GM12878 (cell line): ENCODE results near the gene EEF1A2. TPM values are rescaled to one million over a fixed set of nuclear protein-coding genes. Genes with fewer than 3 reads are reported as not detected.

Experiments used
- ATAC-seq: fragments of 200-7000 bp; cut with Tn5 transposase; 3 replicates; pipeline ENCODE4 v1.9.1; 2020; ENCODE audit warnings: mild to moderate bottlenecking, moderate library complexity
- BruUV-seq: library from RNA; stranded (reverse); fragments of 400-500 nt; replicated peaks from 2 replicates; lab custom pipeline; 2021; lab: Mats Ljungman, UMichigan
- CTCF ChIA-PET: fragments of 300-600 bp; sonication (Branson Sonifier 250); formaldehyde crosslinking; extraction: SDS; loops from one replicate; lab custom pipeline; 2021; ENCODE audit warnings: inconsistent platforms; lab: Yijun Ruan, JAX
- POLR2A ChIA-PET: fragments of 350-600 bp; formaldehyde crosslinking; extraction: SDS; loops from one replicate; lab custom pipeline; 2021; ENCODE audit warnings: inconsistent platforms; lab: Charles Lee
- RAD21 ChIA-PET: fragments of 300-600 bp; sonication (Branson Sonifier 250); formaldehyde crosslinking; loops from one replicate; lab custom pipeline; 2023; ENCODE audit warnings: antibody characterized with exemption; ENCODE audit not compliant: unreplicated experiment; lab: Charles Lee
- SMC1A ChIA-PET: fragments of 300-600 bp; sonication (Branson Sonifier 250); formaldehyde crosslinking; loops from one replicate; lab custom pipeline; 2023; ENCODE audit not compliant: unreplicated experiment, uncharacterized antibody; lab: Charles Lee
- DNase-seq: peaks from one replicate; pipeline ENCODE4 v3.0.0-alpha.2; 2011; ENCODE audit warnings: low read depth, low spot score
- FAIRE-seq: peaks from 3 replicates; lab custom pipeline; 2011; peaks lifted over from hg19 to GRCh38; lab: Jason Lieb, UNC
- H2AFZ ChIP-seq: 2 replicates; pipeline ENCODE4 v1.6.0; 2011; ENCODE audit warnings: low read depth, low read length, control low read depth; ENCODE audit not compliant: control insufficient read depth
- H3K27ac ChIP-seq: 2 replicates; pipeline ENCODE4 v1.5.1; 2011; ENCODE audit warnings: control low read depth; ENCODE audit not compliant: control insufficient read depth, insufficient read depth
- H3K27me3 ChIP-seq, 2 experiments: replicated peaks in 1 of 2; 2 replicates each; pipeline versions ENCODE4 v1.6.0 to v1.6.1; 2011; ENCODE audit warnings: low read length in 1 of 2; ENCODE audit not compliant: control insufficient read depth in 2 of 2, insufficient read depth in 2 of 2
- H3K36me3 ChIP-seq, 2 experiments: 2 replicates each; pipeline ENCODE4 v1.5.1; 2011; ENCODE audit warnings: low read length in 1 of 2; ENCODE audit not compliant: control insufficient read depth in 2 of 2, insufficient read depth in 2 of 2
- H3K4me1 ChIP-seq: 2 replicates; pipeline ENCODE4 v1.6.1; 2011; ENCODE audit warnings: mild to moderate bottlenecking, low read length, moderate library complexity, mixed read lengths; ENCODE audit not compliant: control insufficient read depth, insufficient read depth
- H3K4me2 ChIP-seq: 2 replicates; pipeline ENCODE4 v1.6.0; 2011; ENCODE audit warnings: control low read depth; ENCODE audit not compliant: control insufficient read depth, insufficient read depth
- H3K4me3 ChIP-seq: fragments of 200-600 bp; sonication (generic); 2 replicates; pipeline ENCODE4 v1.5.1; 2016
- H3K79me2 ChIP-seq: 2 replicates; pipeline ENCODE4 v1.6.0; 2011; ENCODE audit warnings: low read length; ENCODE audit not compliant: control insufficient read depth, insufficient read depth
- H3K9ac ChIP-seq: 2 replicates; pipeline ENCODE4 v1.8.0; 2011; ENCODE audit warnings: low read length, control low read depth, mixed read lengths; ENCODE audit not compliant: control insufficient read depth, insufficient read depth
- H3K9me3 ChIP-seq: replicated peaks from 3 replicates; pipeline ENCODE4 v1.5.1; 2011; ENCODE audit warnings: mild to moderate bottlenecking, low read length; ENCODE audit not compliant: control insufficient read depth, insufficient read depth
- H4K20me1 ChIP-seq: 2 replicates; pipeline ENCODE4 v1.6.0; 2011; ENCODE audit not compliant: control insufficient read depth, insufficient read depth
- CEBPZ ChIP-seq: fragments of 150-350 bp; IDR thresholded peaks from 2 replicates; pipeline ENCODE4 v1.6.1; 2016; ENCODE audit warnings: low read depth, low read length
- ETV6 ChIP-seq, 2 experiments: fragments of 450-650 bp in 1 of 2; IDR thresholded peaks in 1 of 2; conservative IDR thresholded peaks in 1 of 2; 2 replicates each; pipeline ENCODE4 v1.6.1; 2014; ENCODE audit warnings: antibody characterized with exemption in 1 of 2, borderline replicate concordance in 1 of 2, low read depth in 1 of 2, mild to moderate bottlenecking in 1 of 2, moderate library complexity in 1 of 2
- JUND ChIP-seq: IDR thresholded peaks from 2 replicates; pipeline ENCODE4 v1.6.1; 2012; ENCODE audit warnings: low read depth, mild to moderate bottlenecking, low read length, improper control_type of control experiment, moderate library complexity
- MAX ChIP-seq: IDR thresholded peaks from 2 replicates; pipeline ENCODE4 v1.6.1; 2012; ENCODE audit warnings: low read depth, low read length, improper control_type of control experiment
- MTA3 ChIP-seq: IDR thresholded peaks from 2 replicates; pipeline ENCODE4 v1.6.1; 2012; ENCODE audit warnings: low read length, inconsistent platforms, borderline replicate concordance
- MYB ChIP-seq: fragments of 150-350 bp; IDR thresholded peaks from 2 replicates; pipeline ENCODE4 v1.6.1; 2014; ENCODE audit warnings: mild to moderate bottlenecking, low read depth, low read length, borderline replicate concordance
- RB1 ChIP-seq: fragments of 450-650 bp; formaldehyde crosslinking; IDR thresholded peaks from 2 replicates; pipeline ENCODE4 v1.6.1; 2017; ENCODE audit warnings: mild to moderate bottlenecking, borderline replicate concordance
- SKIL ChIP-seq: fragments of 450-650 bp; IDR thresholded peaks from 2 replicates; pipeline ENCODE4 v1.6.1; 2017; ENCODE audit warnings: mild to moderate bottlenecking, low read depth, inconsistent platforms; ENCODE audit not compliant: poor library complexity, severe bottlenecking
- SMAD1 ChIP-seq: fragments of 450-650 bp; IDR thresholded peaks from 2 replicates; pipeline ENCODE4 v1.6.1; 2018; ENCODE audit warnings: mild to moderate bottlenecking, low read depth; ENCODE audit not compliant: partially characterized antibody
- SMC3 ChIP-seq: IDR thresholded peaks from 2 replicates; pipeline ENCODE4 v1.6.1; 2011; ENCODE audit warnings: low read length, improper control_type of control experiment, borderline replicate concordance
- SPI1 ChIP-seq: IDR thresholded peaks from 2 replicates; pipeline ENCODE4 v1.6.1; 2011; ENCODE audit warnings: low read depth, mild to moderate bottlenecking, low read length, moderate library complexity, borderline replicate concordance; ENCODE audit not compliant: insufficient read depth
- YY1 ChIP-seq: IDR thresholded peaks from 2 replicates; pipeline ENCODE4 v1.6.1; 2011; ENCODE audit warnings: low read depth, mild to moderate bottlenecking, low read length
- WGBS: methylation state at CpG from one replicate; pipeline ENCODE4 v1.1.6; 2016; ENCODE audit warnings: low lambda C conversion rate; ENCODE audit not compliant: insufficient replicate concordance, insufficient coverage; ENCODE audit errors: missing lambda C conversion rate; 5-methylcytosine and 5-hydroxymethylcytosine counted together
- in situ Hi-C: fragments of 300-500 bp; cut with MboI; formaldehyde crosslinking; loops from 9 replicates; pipeline ENCODE4 v1.14.3; 2018; ENCODE audit warnings: mixed read lengths
- intact Hi-C: fragments of 100-400 bp; cut with micrococcal nuclease; formaldehyde crosslinking; loops from one replicate; pipeline ENCODE4 v1.14.2; 2022; ENCODE audit not compliant: unreplicated experiment
- polyA plus RNA-seq, 11 experiments: library from polyadenylated mRNA; depleted of rRNA in 4 of 11; unstranded in 6 of 11; stranded (reverse) in 5 of 11; fragments of >200 nt; fragmentation: Nextera tagmentation in 4 of 11; fragmentation: Illumina TruSeq in 1 of 11; extraction: Ambion mirVana in 4 of 11; extraction: Trizol in 1 of 11; gene quantifications; 1 replicate in 1 of 11; 2 replicates in 10 of 11; pipeline versions ENCODE4 v1.2.1 to v1.2.3, GENCODE V29; 2011 to 2016; ENCODE audit warnings: inconsistent platforms in 2 of 11, missing spikeins in 2 of 11, low read depth in 1 of 11
- total RNA-seq, 4 experiments: library from RNA; depleted of rRNA in 3 of 4; stranded (reverse); fragments of >200 nt in 3 of 4; fragmentation: Illumina TruSeq in 1 of 4; extraction: Trizol in 1 of 4; gene quantifications; 2 replicates each; pipeline versions ENCODE4 v1.2.1 to v1.2.3, GENCODE V29; 2013 to 2021

EEF1A2 gene
- total and polyA plus RNA-seq, 10 of the 15 experiments (the other 5 are each of a cell fraction or from before 2014, with no cell fraction given): 0.56 TPM; not detected in 9

- intact Hi-C loops (no loop called here), in situ Hi-C loops (no loop called here)
- H3K4me3 ChIP-seq: no peak overlapping the region
- H3K9me3 ChIP-seq: no peaks in the 10 kb centered on the region
- H3K79me2 ChIP-seq: no peaks in the 10 kb centered on the region
- CTCF ChIA-PET: interaction anchor here (0.9 to 2.6 kb wide), 10 partner anchors 13 to 81 kb away, joined by 3 to 19 read pairs (median 3); partner anchors contain the start of gene PTK6
- H3K36me3 ChIP-seq: no peaks in the 10 kb centered on the region
- H3K9ac ChIP-seq: no peak overlapping the region
- POLR2A ChIA-PET: no interaction called here
- no peaks in the 10 kb centered on the region for H4K20me1 ChIP-seq
- H3K4me1 ChIP-seq: no peaks in the 10 kb centered on the region
- no TSS peak for BruUV-seq
- H3K4me2 ChIP-seq: no peak overlapping the region
- FAIRE-seq: no peak
- WGBS: 32% methylated on average over 20 of the region's 20 CpGs
- SMC1A ChIA-PET: interaction anchor here (1.2 to 2.3 kb wide), 3 partner anchors 31 to 76 kb away, joined by 4 to 12 read pairs (median 5); partner anchors contain the start of genes HELZ2 and PTK6
- no peak for TF ChIP-seq MTA3
- no peak for TF ChIP-seq YY1
- no peak for TF ChIP-seq MYB
- no peak for TF ChIP-seq MAX
- TF ChIP-seq SMC3: no peak
- TF ChIP-seq RB1: no peak
- TF ChIP-seq SKIL: no peak
- TF ChIP-seq SPI1: no peak
- TF ChIP-seq ETV6 (conservative IDR thresholded peaks at IDR 0.05 in 1 of 2, IDR thresholded peaks at IDR 0.05 in 1 of 2; ENCODE audit: borderline replicate concordance in 1 of 2, low read depth in 1 of 2): no peak
- TF ChIP-seq JUND: no peak
- TF ChIP-seq SMAD1: no peak
- TF ChIP-seq CEBPZ: no peak
- TF ChIP-seq, all 136 proteins: peak for 0
- peaks cover 1 to 4% of the 10 kb centered on the region in 2 experiments; a peak in 3 of 4 replicates for H3K27me3 ChIP-seq
- RAD21 ChIA-PET: interaction anchor here (0.9 to 1.7 kb wide), 2 partner anchors 41 to 144 kb away, joined by 3 to 12 read pairs; partner anchors contain the start of gene PTK6
- no peak for ATAC-seq
- no peak overlapping the region for H3K27ac ChIP-seq
- no peak overlapping the region for H2AFZ ChIP-seq
- no peak for DNase-seq
Measured at GRCh38 chr20:63497138-63497945, 1.5 kb downstream of the EEF1A2 start.
